ENCODE results near the gene PCNX2.

The PCNX2 gene

GRCh38 chr1:232970508-232970907 lies 325.0 kb downstream of the PCNX2 start:
- no peak for DNase-seq (ENCODE audit: insufficient read length, low spot score)

GRCh38 chr1:232969799-232970198 lies 325.7 kb downstream of the PCNX2 start:
- TF ChIP-seq POLR2A (IDR thresholded peaks at IDR 0.05; ENCODE audit: low read depth, low read length) = no peak
- FAIRE-seq = no peak
- DNase-seq (ENCODE audit: insufficient read length, low spot score) = no peak

More at GRCh38 chr1:232970508-232970907, 325.0 kb downstream of the PCNX2 start:
- no peak for TF ChIP-seq POLR2A (IDR thresholded peaks at IDR 0.05; ENCODE audit: low read depth, low read length)
- no peak for FAIRE-seq

- no peak for FAIRE-seq
- no peak for DNase-seq (ENCODE audit: insufficient read length, low spot score)
- TF ChIP-seq POLR2A (IDR thresholded peaks at IDR 0.05; ENCODE audit: low read depth, low read length) = no peak
Observed at GRCh38 chr1:232968965-232969364, 326.6 kb downstream of the PCNX2 start.

- DNase-seq (ENCODE audit: insufficient read length, low spot score) (no peak), FAIRE-seq (no peak)
- no peak for TF ChIP-seq POLR2A (IDR thresholded peaks at IDR 0.05; ENCODE audit: low read depth, low read length)
Observed at GRCh38 chr1:232968391-232968790, 327.1 kb downstream of the PCNX2 start.

- no peak for TF ChIP-seq POLR2A (IDR thresholded peaks at IDR 0.05; ENCODE audit: low read depth, low read length)
- DNase-seq (ENCODE audit: insufficient read length, low spot score) (no peak), FAIRE-seq (no peak)
Observed at GRCh38 chr1:232966663-232967062, 328.9 kb downstream of the PCNX2 start.

- DNase-seq (ENCODE audit: insufficient read length, low spot score) = no peak
- no peak for FAIRE-seq
- no peak for TF ChIP-seq POLR2A (IDR thresholded peaks at IDR 0.05; ENCODE audit: low read depth, low read length)
Observed at GRCh38 chr1:232965912-232966217, 329.7 kb downstream of the PCNX2 start.

- FAIRE-seq (no peak), DNase-seq (ENCODE audit: insufficient read length, low spot score) (no peak)
- TF ChIP-seq POLR2A (IDR thresholded peaks at IDR 0.05; ENCODE audit: low read depth, low read length) = no peak
Observed at GRCh38 chr1:232965124-232965911, 330.2 kb downstream of the PCNX2 start.

- TF ChIP-seq POLR2A (IDR thresholded peaks at IDR 0.05; ENCODE audit: low read depth, low read length) = no peak
- FAIRE-seq (no peak), DNase-seq (ENCODE audit: insufficient read length, low spot score) (no peak)
Observed at GRCh38 chr1:232964601-232965000, 330.9 kb downstream of the PCNX2 start.

- no peak for FAIRE-seq
- no peak for TF ChIP-seq POLR2A (IDR thresholded peaks at IDR 0.05; ENCODE audit: low read depth, low read length)
- no peak for DNase-seq (ENCODE audit: insufficient read length, low spot score)
Observed at GRCh38 chr1:232962761-232963745, 332.5 kb downstream of the PCNX2 start.

GRCh38 chr1:232958067-232958466 lies 337.5 kb downstream of the PCNX2 start:
- no peak for TF ChIP-seq POLR2A (IDR thresholded peaks at IDR 0.05; ENCODE audit: low read depth, low read length)
- no peak for FAIRE-seq
- no peak for DNase-seq (ENCODE audit: insufficient read length, low spot score)

- no peak for FAIRE-seq
- no peak for TF ChIP-seq POLR2A (IDR thresholded peaks at IDR 0.05; ENCODE audit: low read depth, low read length)
Observed at GRCh38 chr1:232956081-232956480, 339.4 kb downstream of the PCNX2 start.

GRCh38 chr1:232954594-232955365 lies 340.7 kb downstream of the PCNX2 start:
- no peak for DNase-seq (ENCODE audit: insufficient read length, low spot score)
- TF ChIP-seq POLR2A (IDR thresholded peaks at IDR 0.05; ENCODE audit: low read depth, low read length) = no peak
- no peak for FAIRE-seq

More at GRCh38 chr1:232956081-232956480, 339.4 kb downstream of the PCNX2 start:
- DNase-seq (ENCODE audit: insufficient read length, low spot score) = no peak

GRCh38 chr1:232952514-232953499 lies 342.7 kb downstream of the PCNX2 start:
- DNase-seq (ENCODE audit: insufficient read length, low spot score) = peak; percentile 48
- FAIRE-seq = peak; percentile 43
- TF ChIP-seq POLR2A (IDR thresholded peaks at IDR 0.05; ENCODE audit: low read depth, low read length) = no peak
